ENCODE results near the gene UPF3B. TPM values are rescaled to one million over a fixed set of nuclear protein-coding genes. Genes with fewer than 3 reads are reported as not detected.

Gene UPF3B
- total RNA-seq, 2 donors from 2014 or later, result 3.7 to 4.9 TPM

GRCh38 chrX:119878740-119879139 is 26.0 kb upstream of the UPF3B start:
- no peak overlapping the region for H3K4me3 ChIP-seq
- no peak for TF ChIP-seq CTCF (IDR thresholded peaks at IDR 0.05)
- no peak for ATAC-seq (ENCODE audit: insufficient number of reproducible peaks, low FRiP score, low read depth)
- H3K36me3 ChIP-seq, result no peaks in the 10 kb centered on the region
- no peaks in the 10 kb centered on the region for H3K27me3 ChIP-seq (replicated peaks; ENCODE audit: insufficient read depth)
- DNase-seq (ENCODE audit: low spot score), result no peak
- no peaks in the 10 kb centered on the region for H3K9me3 ChIP-seq
- H3K27ac ChIP-seq, result no peak overlapping the region
- no peaks in the 10 kb centered on the region for H3K4me1 ChIP-seq (ENCODE audit: control insufficient read depth in 1 of 2, low read depth in 2 of 2)

- DNase-seq (ENCODE audit: low spot score), result peak; percentile 11
- ATAC-seq (ENCODE audit: insufficient number of reproducible peaks, low FRiP score, low read depth), result peak; percentile 79
- no peaks in the 10 kb centered on the region for H3K9me3 ChIP-seq
- H3K27me3 ChIP-seq (replicated peaks; ENCODE audit: insufficient read depth), result no peaks in the 10 kb centered on the region
- peak within 1 kb of the TSS; percentile 84 for H3K4me3 ChIP-seq
- H3K4me1 ChIP-seq (ENCODE audit: control insufficient read depth in 1 of 2, low read depth in 2 of 2), result peaks cover 8 to 13% of the 10 kb centered on the region in 2 donors
- TF ChIP-seq CTCF (IDR thresholded peaks at IDR 0.05), result no peak
- H3K36me3 ChIP-seq, result no peaks in the 10 kb centered on the region
- peak within 1 kb of the TSS; percentile 89 to 94 for H3K27ac ChIP-seq
These were observed 19.0 kb upstream of the UPF3B start, which contains the start of the genes NDUFA1 and RNF113A for GRCh38 chrX:119871599-119872395. NDUFA1 (plus strand) TSS chrX:119871832; CDS start chrX:119871912, 80 bp downstream. RNF113A (minus strand) TSS chrX:119871733; CDS start chrX:119871613, 120 bp downstream.

GRCh38 chrX:119871245-119871598 is 18.5 kb upstream of the UPF3B start:
- Histone ChIP-seq H3K4me3 (peak overlapping the region; percentile 84), H3K27ac (peak overlapping the region; percentile 89 to 94), H3K27me3 (replicated peaks; ENCODE audit: insufficient read depth) (no peaks in the 10 kb centered on the region), H3K9me3 (no peaks in the 10 kb centered on the region), H3K4me1 (ENCODE audit: control insufficient read depth in 1 of 2, low read depth in 2 of 2) (peaks cover 8 to 13% of the 10 kb centered on the region in 2 donors), H3K36me3 (no peaks in the 10 kb centered on the region)
- TF ChIP-seq CTCF (IDR thresholded peaks at IDR 0.05), result no peak
- DNase-seq (ENCODE audit: low spot score) (no peak), ATAC-seq (ENCODE audit: insufficient number of reproducible peaks, low FRiP score, low read depth) (peak; percentile 55)

GRCh38 chrX:119870626-119871131 is 17.9 kb upstream of the UPF3B start:
- Histone ChIP-seq H3K9me3 (no peaks in the 10 kb centered on the region), H3K4me3 (peak overlapping the region; percentile 84), H3K4me1 (ENCODE audit: control insufficient read depth in 1 of 2, low read depth in 2 of 2) (peaks cover 8 to 13% of the 10 kb centered on the region in 2 donors), H3K36me3 (no peaks in the 10 kb centered on the region), H3K27me3 (replicated peaks; ENCODE audit: insufficient read depth) (no peaks in the 10 kb centered on the region), H3K27ac (peak overlapping the region; percentile 89 to 94)
- ATAC-seq (ENCODE audit: insufficient number of reproducible peaks, low FRiP score, low read depth) (peak; percentile 28), DNase-seq (ENCODE audit: low spot score) (no peak)
- TF ChIP-seq CTCF (IDR thresholded peaks at IDR 0.05), result no peak

GRCh38 chrX:119853444-119853843 is 681 bp upstream of the UPF3B start:
- H3K4me3 ChIP-seq, result peak overlapping the region; percentile 88
- DNase-seq (ENCODE audit: low spot score) (no peak), ATAC-seq (ENCODE audit: insufficient number of reproducible peaks, low FRiP score, low read depth) (no peak)
- no peak for TF ChIP-seq CTCF (IDR thresholded peaks at IDR 0.05)
- no peaks in the 10 kb centered on the region for H3K4me1 ChIP-seq (ENCODE audit: control insufficient read depth in 1 of 2, low read depth in 2 of 2)
- H3K36me3 ChIP-seq, result no peaks in the 10 kb centered on the region
- H3K27me3 ChIP-seq (replicated peaks; ENCODE audit: insufficient read depth), result no peaks in the 10 kb centered on the region
- peak overlapping the region; percentile 61 to 87 for H3K27ac ChIP-seq
- no peaks in the 10 kb centered on the region for H3K9me3 ChIP-seq
